Small intestine (tissue), 7 donors: ENCODE data around the gene NTNG1. TPM values are rescaled to one million over a fixed set of nuclear protein-coding genes. Genes with fewer than 3 reads are reported as not detected.
"Not testable (repeated sequence)": the region's sequence is repeated elsewhere in the genome, so short reads cannot be mapped to it uniquely, and the experiment has no call there.

ENCODE experiments used
- DNase-seq, 2 donors: peaks; one replicate each; pipeline versions ENCODE4 v3.0.0 to v3.0.0-alpha.2; 2013
- FAIRE-seq: peaks from 2 replicates; lab custom pipeline; 2012; peaks lifted over from hg19 to GRCh38; lab: Jason Lieb, UNC
- H3K27ac ChIP-seq, 3 donors: one replicate each; pipeline ENCODE4 v1.5.1; 2013; ENCODE audit warnings: low read length in 2 of 3, mild to moderate bottlenecking in 2 of 3, control low read depth in 1 of 3, inconsistent platforms in 1 of 3, low read depth in 1 of 3, moderate library complexity in 1 of 3
- H3K27me3 ChIP-seq, 3 donors: one replicate each; pipeline ENCODE4 v1.6.1; 2013; ENCODE audit warnings: low read length in 3 of 3, inconsistent platforms in 1 of 3; ENCODE audit not compliant: control insufficient read depth in 3 of 3, insufficient read depth in 3 of 3
- H3K36me3 ChIP-seq, 3 donors: one replicate each; pipeline ENCODE4 v1.6.1; 2013; ENCODE audit warnings: low read length in 3 of 3, inconsistent platforms in 1 of 3, low read depth in 1 of 3, mild to moderate bottlenecking in 1 of 3, moderate library complexity in 1 of 3; ENCODE audit not compliant: control insufficient read depth in 3 of 3, insufficient read depth in 2 of 3
- H3K4me1 ChIP-seq, 3 donors: one replicate each; pipeline ENCODE4 v1.6.1; 2013; ENCODE audit warnings: low read length in 2 of 3, inconsistent platforms in 1 of 3, low read depth in 1 of 3, mild to moderate bottlenecking in 1 of 3, moderate library complexity in 1 of 3; ENCODE audit not compliant: control insufficient read depth in 3 of 3, insufficient read depth in 2 of 3
- H3K4me3 ChIP-seq, 3 donors: one replicate each; pipeline ENCODE4 v1.5.1; 2013; ENCODE audit warnings: low read length in 3 of 3, control low read depth in 1 of 3, inconsistent platforms in 1 of 3, low read depth in 1 of 3, mild to moderate bottlenecking in 1 of 3, moderate library complexity in 1 of 3
- H3K9me3 ChIP-seq, 2 donors: one replicate each; pipeline ENCODE4 v1.6.1; 2013; ENCODE audit warnings: low read depth in 1 of 2, low read length in 1 of 2; ENCODE audit not compliant: control insufficient read depth in 2 of 2, insufficient read depth in 1 of 2
- WGBS, 3 donors: extraction: QIAGEN DNeasy Blood & Tissue Kit; methylation state at CpG; one replicate each; pipeline ENCODE4 v1.1.7; 2013; 5-methylcytosine and 5-hydroxymethylcytosine counted together
- polyA plus RNA-seq, 4 donors: library from polyadenylated mRNA; stranded (reverse) in 3 of 4; unstranded in 1 of 4; fragments of 200-250 nt in 3 of 4; fragments of 120-200 nt in 1 of 4; gene quantifications; one replicate each; pipeline versions ENCODE4 v1.2.1 to v1.2.3, GENCODE V29; 2013
- donor health status: healthy with polysubstance abuse.
- donor health status: control.
- donor health status: control.
- donor health status: Bipolar disorder and iron deficiency.
- donor health status: healthy.

The NTNG1 gene
- polyA plus RNA-seq, 4 donors: 0.27 to 0.65 TPM; not detected in 2

- Histone ChIP-seq H3K36me3 (no peaks in the 10 kb centered on the region), H3K4me3 (no peak overlapping the region), H3K9me3 (no peaks in the 10 kb centered on the region), H3K27ac (no peak overlapping the region), H3K27me3 (peaks cover 0 to 2% (median 0%) of the 10 kb centered on the region in 3 donors), H3K4me1 (no peaks in the 10 kb centered on the region)
- 88 to 89% (median 89%) methylated on average over 3 of the region's 3 CpGs for WGBS, 3 donors
- no peak for DNase-seq
- FAIRE-seq: no peak
These were observed 10.5 kb downstream of the NTNG1 start for GRCh38 chr1:107151295-107151694.

DNA sequence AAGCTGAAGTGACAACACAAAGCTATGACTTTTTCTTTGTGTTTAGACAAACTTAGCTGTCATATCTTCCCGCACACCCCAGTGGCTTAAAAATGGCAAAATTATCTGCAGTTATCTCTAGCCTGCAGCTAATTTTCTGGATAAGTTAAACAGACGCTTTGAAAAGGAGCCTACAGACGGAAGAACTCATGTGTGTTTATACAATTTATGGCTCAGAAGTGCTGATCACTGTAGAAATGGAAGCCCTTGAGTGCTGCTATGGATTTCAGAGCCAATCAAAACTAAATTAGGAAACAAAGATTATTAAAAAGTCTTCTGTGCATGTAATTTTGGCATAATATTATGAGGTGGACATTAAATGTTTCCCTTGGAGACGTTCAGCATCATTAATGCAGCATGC, 11.6 kb downstream of the NTNG1 start:
- Histone ChIP-seq H3K27ac (no peak overlapping the region), H3K9me3 (no peaks in the 10 kb centered on the region), H3K4me3 (no peak overlapping the region), H3K36me3 (no peaks in the 10 kb centered on the region), H3K27me3 (peaks cover 0 to 2% (median 0%) of the 10 kb centered on the region in 3 donors), H3K4me1 (no peaks in the 10 kb centered on the region)
- no peak for DNase-seq
- 23 to 40% (median 33%) methylated on average over 4 of the region's 4 CpGs for WGBS, 3 donors
- FAIRE-seq: no peak

DNA sequence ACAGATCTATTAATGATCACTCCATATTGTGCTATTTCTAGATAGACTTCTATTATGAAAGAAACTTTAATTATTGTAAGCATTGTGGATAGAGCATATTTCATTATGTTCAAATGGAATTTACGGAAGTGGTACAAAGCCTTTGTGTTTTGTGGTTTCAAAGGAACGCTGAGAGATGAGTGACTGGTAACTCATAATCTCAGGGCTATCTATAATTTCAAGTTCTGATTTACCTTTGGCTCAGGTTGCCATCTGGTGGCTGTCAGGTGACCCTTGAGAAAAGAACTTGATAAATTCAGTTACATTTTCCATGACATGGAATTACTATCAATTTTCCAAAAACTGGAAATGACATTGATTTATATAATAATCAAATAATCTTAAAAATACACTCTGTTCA, 12.2 kb downstream of the NTNG1 start:
- Histone ChIP-seq H3K36me3 (no peaks in the 10 kb centered on the region), H3K27ac (no peak overlapping the region), H3K27me3 (peaks cover 0 to 2% (median 0%) of the 10 kb centered on the region in 3 donors), H3K4me1 (no peaks in the 10 kb centered on the region), H3K9me3 (no peaks in the 10 kb centered on the region), H3K4me3 (no peak overlapping the region)
- DNase-seq: no peak
- no peak for FAIRE-seq
- 75 to 83% (median 77%) methylated on average over 2 of the region's 2 CpGs for WGBS, 3 donors

GRCh38 chr1:107158496-107158895, 17.7 kb downstream of the NTNG1 start:
- H3K36me3 ChIP-seq: no peaks in the 10 kb centered on the region
- 75 to 85% (median 76%) methylated on average over 5 of the region's 5 CpGs for WGBS, 3 donors
- H3K27me3 ChIP-seq: no peaks in the 10 kb centered on the region
- no peaks in the 10 kb centered on the region for H3K9me3 ChIP-seq
- FAIRE-seq (no peak), DNase-seq (no peak)
- H3K27ac ChIP-seq: no peak overlapping the region
- H3K4me1 ChIP-seq: no peaks in the 10 kb centered on the region
- no peak overlapping the region for H3K4me3 ChIP-seq

DNA sequence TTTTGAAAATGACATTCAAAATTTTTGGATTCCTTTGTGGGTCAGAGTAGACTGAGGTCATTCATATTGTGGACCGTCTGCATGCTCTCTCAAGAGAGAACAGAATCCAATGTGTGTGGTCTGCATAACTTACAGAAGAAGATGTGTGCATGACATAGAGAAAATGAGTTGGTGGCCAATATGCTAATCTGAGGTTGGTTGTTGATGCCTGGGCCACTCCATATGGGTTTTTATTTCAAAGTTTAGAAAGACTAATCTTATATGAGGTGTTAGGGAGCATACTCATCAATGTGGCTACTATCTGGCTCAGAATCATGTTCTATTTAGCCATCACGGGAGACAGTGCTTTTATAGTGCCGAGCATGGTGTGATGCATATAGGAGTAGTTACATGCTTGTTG, 18.2 kb downstream of the NTNG1 start:
- DNase-seq: no peak
- FAIRE-seq: no peak
- no peaks in the 10 kb centered on the region for H3K27me3 ChIP-seq
- WGBS, 3 donors: 74 to 77% (median 76%) methylated on average over 3 of the region's 3 CpGs
- no peak overlapping the region for H3K4me3 ChIP-seq
- no peak overlapping the region for H3K27ac ChIP-seq
- H3K4me1 ChIP-seq: no peaks in the 10 kb centered on the region
- no peaks in the 10 kb centered on the region for H3K36me3 ChIP-seq
- H3K9me3 ChIP-seq: no peaks in the 10 kb centered on the region

GRCh38 chr1:107162745-107163144, 21.9 kb downstream of the NTNG1 start:
- peaks cover 0 to 2% of the 10 kb centered on the region in 2 donors for H3K9me3 ChIP-seq
- H3K4me3 ChIP-seq: no peak overlapping the region
- H3K27me3 ChIP-seq: no peaks in the 10 kb centered on the region
- H3K27ac ChIP-seq: no peak overlapping the region
- H3K4me1 ChIP-seq: no peaks in the 10 kb centered on the region
- FAIRE-seq (no peak), DNase-seq (no peak)
- no peaks in the 10 kb centered on the region for H3K36me3 ChIP-seq
- 72 to 73% (median 72%) methylated on average over 1 of the region's 1 CpG for WGBS, 3 donors

GRCh38 chr1:107164901-107165300, 24.1 kb downstream of the NTNG1 start:
- DNase-seq, H3K27me3 ChIP-seq, H3K4me1 ChIP-seq, H3K9me3 ChIP-seq, H3K27ac ChIP-seq, H3K4me3 ChIP-seq, FAIRE-seq, H3K36me3 ChIP-seq: not testable (repeated sequence)
- WGBS, 3 donors: 87 to 92% (median 90%) methylated on average over 9 of the region's 9 CpGs

GRCh38 chr1:107169615-107170014, 28.8 kb downstream of the NTNG1 start:
- 59 to 73% (median 67%) methylated on average over 3 of the region's 3 CpGs for WGBS, 3 donors
- Histone ChIP-seq H3K9me3 (peaks cover 0 to 2% of the 10 kb centered on the region in 2 donors), H3K27ac (no peak overlapping the region), H3K36me3 (no peaks in the 10 kb centered on the region), H3K4me3 (no peak overlapping the region), H3K27me3 (no peaks in the 10 kb centered on the region), H3K4me1 (no peaks in the 10 kb centered on the region)
- no peak for DNase-seq
- FAIRE-seq: no peak

GRCh38 chr1:107171333-107171732, 30.5 kb downstream of the NTNG1 start:
- Histone ChIP-seq H3K36me3 (no peaks in the 10 kb centered on the region), H3K4me3 (no peak overlapping the region), H3K9me3 (no peaks in the 10 kb centered on the region), H3K27me3 (no peaks in the 10 kb centered on the region), H3K27ac (no peak overlapping the region), H3K4me1 (no peaks in the 10 kb centered on the region)
- no peak for DNase-seq
- no peak for FAIRE-seq
- WGBS, 3 donors: 72 to 80% (median 76%) methylated on average over 5 of the region's 5 CpGs
